UCSD-AML1 (cell line): ENCODE results near the gene CENPA.
A peak's percentile ranks its signal among the peaks of the same experiment; 100 is the strongest.
"Not testable (repeated sequence)": the region's sequence is repeated elsewhere in the genome, so short reads cannot be mapped to it uniquely, and the experiment has no call there.

Experiments used
- DNase-seq: peaks from one replicate; lab custom pipeline; 2025; ENCODE audit not compliant: unreplicated experiment; lab: John Stamatoyannopoulos, UW

CENPA gene

DNA sequence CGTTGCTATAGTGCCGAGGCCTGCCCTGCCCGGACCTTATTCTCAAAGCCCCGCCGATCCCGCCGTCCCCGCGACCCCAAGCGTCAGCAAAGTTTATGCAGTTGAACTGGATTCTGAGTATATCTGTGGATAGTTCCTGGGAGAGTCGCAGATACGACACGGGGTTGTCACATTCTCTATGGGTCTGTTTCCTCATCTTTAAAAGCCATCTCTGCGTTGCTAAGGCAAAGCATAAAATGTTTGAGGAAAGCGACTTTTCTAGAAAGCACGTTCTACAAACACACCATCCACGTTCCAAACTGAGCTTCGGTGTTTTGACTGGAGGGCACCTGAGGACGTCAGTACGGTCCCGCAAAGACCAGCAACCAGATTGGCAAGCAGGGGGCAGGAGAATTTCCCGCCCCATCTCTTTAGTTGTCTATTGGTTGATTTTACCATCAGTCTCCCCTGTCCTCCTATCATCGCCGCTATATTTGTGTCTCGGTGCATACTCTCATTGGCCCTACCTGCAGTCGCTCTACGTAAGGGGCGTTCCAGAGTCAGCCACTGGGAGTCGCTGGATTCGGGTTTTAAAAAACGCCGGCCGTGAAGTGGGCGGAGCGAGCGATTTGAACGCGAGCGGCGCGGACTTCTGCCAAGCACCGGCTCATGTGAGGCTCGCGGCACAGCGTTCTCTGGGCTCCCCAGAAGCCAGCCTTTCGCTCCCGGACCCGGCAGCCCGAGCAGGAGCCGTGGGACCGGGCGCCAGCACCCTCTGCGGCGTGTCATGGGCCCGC, at the start of gene CENPA:
CENPA (plus strand) TSS at position 626 of the 776 bp plus-strand sequence; CDS start at position 767, 141 bp downstream.
- DNase-seq: peak; percentile 95

DNA sequence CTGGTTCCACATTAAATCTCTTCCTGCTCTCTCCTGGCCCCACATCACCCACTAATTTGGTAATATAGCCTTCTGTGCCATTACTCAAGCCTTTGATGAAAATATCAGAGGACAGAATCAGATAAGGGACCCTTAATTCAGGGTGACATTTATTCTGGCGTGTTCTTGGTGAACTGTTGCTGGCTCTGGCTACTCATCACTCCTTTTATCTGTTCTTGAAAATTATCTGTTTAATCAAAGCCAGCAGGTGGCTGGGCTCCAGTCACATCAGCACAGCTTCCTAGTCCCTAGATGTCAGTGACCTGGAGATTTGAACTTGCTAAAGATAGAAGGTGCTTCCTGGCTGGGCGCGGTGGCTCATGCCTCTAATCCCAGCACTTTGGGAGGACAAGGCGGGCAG, 48.6 kb upstream of the CENPA start:
- no peak for DNase-seq

DNA sequence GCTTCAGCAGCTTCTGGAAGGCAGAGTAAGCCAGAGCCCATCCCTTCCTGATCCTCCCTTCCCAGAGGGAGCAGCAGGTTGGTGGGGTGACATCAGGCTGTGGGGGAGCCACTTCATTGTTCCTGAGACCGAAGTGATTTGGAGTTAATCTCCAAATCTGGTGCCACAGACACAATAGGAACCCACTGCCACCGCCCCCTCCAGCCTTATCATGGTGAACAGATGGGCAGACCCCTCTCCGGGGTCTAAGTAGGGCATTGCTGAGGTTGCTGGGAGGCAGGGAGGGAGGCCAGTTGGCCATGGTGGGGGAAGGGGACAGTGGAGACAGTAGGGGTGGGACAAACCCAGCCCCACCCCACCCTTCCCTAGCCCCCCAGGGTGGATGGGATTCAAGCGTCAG, 47.4 kb upstream of the CENPA start:
- no peak for DNase-seq

DNA sequence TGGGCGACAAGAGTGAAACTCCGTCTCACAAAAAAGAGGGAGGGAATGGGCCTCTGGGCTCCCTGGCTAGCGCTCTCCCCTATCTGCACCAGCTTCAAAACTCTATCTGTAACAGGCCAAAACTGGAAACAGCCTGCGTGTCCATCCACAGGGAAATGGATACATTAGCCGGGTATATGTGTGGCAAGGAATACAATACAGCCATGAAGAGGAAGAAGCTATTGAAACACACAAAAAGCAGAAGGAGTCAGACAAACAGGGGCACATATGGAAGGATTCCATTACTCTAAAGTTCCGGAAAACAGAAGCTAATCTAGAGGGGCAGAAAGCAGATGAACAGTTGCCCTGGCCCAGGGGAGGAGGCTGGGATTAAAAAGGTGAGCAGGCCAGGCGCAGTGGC, 46.3 kb upstream of the CENPA start:
- no peak for DNase-seq

DNA sequence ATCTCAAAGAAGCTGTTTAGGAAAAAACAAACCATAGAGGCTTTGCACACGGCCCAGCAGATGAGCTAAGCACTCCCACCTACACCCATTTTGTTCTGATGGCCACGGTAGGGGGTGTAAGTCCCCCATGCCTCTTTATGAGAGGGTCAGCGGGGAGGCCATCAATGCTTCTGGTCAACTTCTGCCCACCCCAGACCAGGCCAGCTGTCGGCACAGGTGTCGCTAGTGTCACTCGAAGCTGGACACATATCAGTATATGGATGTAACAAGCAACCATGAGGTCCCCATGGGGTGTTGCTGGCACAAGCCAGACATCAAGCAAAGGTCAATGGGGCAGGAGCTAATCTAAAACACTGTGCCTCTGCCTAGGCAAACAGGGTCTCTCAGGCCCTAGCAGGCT, 45.5 kb upstream of the CENPA start:
- no peak for DNase-seq

DNA sequence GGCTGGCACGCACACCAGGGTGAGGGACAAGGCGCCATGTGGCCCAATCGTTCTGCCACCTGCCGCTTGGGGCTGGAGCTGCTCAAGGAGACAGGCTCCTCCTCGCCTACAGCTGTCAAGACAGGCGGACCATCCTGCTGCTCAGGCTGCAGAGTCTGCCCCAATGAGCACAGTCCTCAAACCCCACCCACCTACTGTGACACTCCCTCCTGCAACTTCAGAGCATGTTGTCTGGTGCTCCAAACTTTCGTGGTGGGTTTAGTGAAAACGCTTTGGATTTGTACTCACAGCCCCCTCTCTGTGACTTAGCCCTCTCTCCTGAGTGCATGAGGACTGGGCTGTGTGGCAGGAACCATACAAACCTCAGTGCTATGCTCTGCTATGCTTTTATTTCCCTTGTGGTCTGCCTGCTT, 45.0 kb upstream of the CENPA start:
- peak; percentile 31 for DNase-seq

DNA sequence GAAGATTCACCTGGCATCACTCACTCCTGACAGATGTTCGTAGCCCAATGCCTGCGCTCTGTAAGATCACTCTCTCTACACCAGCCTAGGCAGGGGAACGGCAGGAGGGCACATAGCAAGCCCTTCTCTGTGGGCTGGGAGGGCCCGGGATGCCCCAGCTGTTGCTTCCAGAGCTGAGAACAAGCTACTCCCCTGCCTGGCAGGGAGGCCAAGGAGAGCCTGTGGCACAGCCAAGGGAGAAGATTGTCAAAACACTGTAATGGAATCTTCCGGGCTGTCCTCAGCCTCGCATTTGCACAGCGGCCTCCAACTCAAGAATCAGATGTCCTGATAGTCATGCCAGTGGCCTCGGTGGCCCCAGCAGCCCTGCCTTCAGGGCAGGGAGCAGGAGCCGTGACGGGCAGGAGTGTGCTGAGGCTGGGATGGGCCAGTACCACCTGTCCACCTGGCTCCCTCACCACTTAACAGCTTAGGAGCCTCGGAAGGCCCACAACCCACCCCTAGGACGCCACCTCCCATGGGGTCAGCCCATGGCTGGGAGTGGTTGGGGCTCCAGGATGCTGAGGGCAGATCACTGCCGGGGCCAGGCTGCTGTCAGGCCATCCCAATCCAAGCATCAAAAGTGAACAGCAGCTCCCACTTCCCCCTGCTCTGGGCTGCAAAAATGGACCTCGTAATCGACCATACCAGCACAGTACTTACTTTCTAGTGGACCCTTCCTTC, 43.6 kb upstream of the CENPA start:
- DNase-seq: no peak

DNA sequence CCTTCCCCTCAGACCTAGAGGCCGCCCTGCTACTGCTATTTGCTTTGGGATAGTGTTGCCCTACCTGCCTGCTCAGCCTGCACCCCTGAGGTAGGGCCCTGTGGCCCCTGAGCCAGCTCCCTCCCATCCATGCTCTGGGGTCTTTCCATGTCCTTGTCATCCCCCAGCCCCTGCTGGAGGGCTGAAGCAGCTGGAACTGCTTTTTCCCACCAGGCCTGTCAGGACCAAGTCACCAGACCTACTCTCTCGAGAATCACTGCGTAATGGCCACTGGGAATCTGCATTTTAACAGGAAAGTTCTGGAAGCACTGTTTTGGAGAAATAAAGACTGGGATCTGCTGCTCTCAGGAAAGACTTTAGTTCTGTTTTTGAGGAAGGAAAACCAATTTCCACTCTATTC, 42.0 kb upstream of the CENPA start:
- no peak for DNase-seq

DNA sequence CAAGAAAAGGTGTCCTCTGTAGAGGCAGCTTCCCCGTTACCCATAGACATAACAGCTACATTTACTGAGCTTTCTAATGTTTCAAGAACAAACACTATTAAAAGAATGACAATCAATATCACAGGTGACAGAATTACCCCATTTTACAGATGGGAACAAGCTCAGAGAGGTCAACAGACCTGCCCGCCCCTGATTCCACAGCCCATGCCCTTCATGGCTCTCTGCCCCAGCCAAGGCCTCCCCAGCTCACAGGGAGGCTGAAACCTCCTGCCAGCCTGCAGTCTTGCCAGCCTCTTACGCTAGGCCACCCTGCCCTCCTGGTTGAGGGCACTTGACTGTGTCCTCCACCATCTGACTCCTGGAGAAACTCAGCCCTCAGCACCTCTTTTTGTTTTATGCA, 40.9 kb upstream of the CENPA start:
- no peak for DNase-seq

DNA sequence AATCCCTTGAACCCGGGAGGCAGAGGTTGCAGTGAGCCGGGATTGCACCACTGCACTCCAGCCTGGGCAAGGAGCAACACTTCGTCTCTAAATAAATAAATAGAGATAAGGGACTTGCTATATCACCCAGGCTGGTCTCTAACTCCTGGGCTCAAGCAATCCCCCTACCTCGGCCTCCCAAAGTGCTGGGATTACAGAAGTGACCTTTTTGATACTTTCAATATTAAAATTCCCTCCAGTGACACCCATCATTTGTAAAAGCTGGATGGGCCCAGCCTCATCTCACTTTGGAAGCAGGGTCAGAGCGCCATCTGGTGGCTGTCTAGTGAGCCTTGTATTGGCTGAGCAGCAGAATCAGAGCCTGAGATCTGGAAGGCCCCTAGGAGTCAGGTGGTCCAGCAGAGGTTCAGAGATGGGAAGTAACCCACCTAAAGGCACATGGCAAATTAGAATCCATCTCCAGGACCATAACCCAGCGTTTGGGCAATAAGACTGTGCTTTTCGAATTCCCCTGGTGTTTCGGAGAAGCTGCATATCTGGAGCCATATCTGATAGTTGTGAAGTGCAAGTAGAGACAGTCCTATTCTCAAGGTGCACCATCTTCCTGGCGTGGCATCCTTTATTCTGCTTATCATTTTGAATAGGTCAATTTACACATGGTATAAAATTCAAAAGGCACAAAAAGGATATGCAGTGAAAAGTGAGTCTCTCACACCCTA, 40.1 kb upstream of the CENPA start:
- DNase-seq: peak; percentile 71

DNA sequence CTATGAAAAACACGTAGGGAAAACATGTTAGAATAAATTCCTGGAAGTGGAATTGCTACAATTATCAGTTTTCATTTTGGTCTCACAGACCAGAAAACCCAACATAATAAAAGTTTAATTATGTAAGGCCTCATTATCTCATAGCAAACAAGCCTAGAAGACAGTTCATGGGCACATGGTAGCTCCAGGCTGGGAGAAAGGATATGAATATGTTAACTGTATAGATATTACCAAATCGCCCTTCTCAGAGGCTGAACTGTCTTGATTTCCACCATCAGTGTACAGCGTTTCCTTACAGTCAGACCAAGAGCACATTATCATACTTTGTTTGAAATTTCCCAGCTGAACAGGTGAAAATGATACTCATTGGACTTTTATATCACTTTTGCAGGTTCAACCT, 38.9 kb upstream of the CENPA start:
- no peak for DNase-seq

DNA sequence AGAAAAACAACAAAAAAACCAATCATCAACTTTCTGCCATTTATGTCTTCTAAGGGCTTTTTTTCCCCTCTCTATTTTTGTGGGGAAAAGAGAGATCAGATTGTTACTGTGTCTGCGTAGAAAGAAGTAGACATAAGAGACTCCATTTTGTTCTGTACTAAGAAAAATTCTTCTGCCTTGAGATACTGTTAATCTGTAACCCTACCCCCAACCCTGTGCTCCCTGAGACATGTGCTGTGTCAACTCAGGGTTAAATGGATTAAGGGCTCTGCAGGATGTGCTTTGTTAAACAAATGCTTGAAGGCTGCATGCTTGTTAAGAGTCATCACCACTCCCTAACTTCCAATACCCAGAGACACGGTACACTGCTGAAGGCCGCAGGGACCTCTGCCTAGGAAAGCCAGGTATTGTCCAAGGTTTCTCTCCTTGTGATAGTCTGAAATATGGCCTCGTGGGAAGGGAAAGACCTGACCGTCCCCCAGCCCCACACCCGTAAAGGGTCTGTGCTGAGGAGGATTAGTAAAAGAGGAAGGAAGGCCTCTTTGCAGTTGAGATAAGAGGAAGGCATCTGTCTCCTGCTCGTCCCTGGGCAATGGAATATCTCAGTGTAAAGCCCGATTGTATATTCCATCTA, 36.0 kb upstream of the CENPA start:
- DNase-seq: not testable (repeated sequence)

DNA sequence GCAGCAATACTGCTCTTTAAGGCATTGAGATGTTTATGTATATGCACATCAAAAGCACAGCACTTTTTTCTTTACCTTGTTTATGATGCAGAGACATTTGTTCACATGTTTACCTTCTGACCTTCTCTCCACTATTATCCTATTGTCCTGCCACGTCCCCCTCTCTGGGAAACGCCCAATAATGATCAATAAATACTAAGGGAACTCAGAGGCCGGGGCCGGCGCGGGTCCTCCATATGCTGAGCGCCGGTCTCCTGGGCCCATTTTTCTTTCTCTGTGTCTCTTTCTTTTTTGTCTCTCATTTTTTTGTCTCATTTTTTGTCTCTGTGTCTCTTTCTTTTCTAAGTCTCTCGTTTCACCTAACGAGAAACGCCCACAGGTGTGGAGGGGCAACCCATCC, 35.4 kb upstream of the CENPA start:
- not testable (repeated sequence) for DNase-seq

DNA sequence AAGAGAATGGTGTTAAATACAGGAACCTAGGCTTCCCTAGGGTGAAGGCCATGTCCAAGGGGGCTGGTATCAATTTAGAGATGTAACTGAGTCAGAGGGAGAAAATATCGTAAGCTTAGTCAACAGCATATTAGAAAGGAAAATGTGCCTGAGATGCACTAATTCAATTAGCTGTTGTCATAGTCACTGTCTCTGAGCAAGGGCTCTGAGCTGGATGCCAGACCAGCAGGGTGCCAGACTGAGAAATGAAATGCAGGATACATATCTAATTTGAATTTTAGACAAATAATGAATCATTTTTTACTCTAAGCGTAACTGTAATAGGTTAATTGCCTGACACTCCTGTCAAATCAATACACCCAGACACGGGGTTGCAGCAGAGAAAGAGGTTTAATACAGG, 33.2 kb upstream of the CENPA start:
- no peak for DNase-seq

DNA sequence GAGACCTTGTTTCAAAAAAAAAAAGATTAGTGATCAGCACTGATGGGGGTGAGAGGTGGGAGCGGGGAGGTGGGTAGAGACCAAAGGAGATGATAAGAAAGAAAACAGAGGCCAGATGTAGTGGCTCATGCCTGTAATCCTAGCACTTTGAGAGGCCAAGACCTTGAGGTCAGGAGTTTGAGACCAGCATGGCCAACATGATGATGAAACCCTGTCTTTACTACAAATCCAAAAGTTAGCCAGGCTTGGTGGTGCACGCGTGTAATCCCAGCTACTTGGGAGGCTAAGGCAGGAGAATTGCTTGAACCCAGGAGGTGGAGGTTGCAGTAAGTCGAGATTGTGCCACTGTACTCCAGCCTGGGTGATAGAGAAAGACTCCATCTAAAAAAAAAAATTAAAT, 31.3 kb upstream of the CENPA start:
- DNase-seq: no peak

DNA sequence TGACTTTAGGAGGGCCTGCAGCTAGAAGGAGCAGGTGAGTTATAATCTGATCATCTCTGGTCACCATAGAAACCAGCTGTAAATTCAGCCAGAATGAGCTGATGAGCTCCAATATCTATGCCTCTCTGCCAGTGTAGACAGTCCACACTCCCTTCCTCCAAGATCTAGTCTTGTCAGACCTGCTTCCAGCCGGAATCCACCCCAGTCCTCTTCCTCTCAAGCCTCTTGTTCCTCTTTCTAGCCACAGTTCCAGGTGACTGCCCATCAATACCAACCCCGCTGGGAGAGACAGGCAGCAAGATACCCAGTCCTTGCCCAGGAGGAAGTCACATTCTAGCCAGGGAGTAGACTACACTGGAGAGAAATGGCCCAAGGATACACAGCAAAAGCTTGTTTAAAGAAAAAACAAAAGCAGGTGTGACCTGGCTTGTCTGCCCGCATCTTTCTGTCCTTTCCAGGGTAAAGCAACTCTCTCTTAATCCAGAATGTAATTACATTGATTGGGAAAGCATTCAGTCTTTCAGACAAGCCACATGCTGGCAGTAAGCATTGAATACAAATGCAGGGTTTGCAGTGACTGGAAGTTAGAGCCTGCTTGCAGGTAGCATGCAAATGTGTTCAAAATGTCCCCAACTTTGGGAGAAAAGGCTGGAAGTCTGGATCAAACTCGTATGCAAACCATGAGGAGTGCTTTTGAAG, 30.7 kb upstream of the CENPA start:
- DNase-seq: peak; percentile 28

DNA sequence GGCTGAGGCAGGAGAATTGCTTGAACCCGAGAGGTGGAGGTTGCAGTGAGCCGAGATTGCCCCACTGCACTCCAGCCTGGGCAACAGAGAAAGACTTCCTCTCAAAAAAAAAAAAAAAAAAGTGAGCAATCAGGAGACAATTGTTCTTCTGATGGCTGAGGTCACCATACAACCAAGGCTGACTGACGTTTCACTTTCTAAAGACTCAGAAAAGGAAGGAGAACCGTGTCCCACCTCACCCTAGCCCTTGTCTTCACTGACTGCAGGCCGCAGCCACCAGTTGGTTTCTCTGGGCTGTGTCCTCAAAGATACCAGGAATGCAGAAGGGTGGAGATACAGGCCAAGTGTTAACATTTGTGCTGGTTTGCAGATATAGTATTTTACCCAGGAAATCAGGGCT, 29.5 kb upstream of the CENPA start:
- DNase-seq: no peak

DNA sequence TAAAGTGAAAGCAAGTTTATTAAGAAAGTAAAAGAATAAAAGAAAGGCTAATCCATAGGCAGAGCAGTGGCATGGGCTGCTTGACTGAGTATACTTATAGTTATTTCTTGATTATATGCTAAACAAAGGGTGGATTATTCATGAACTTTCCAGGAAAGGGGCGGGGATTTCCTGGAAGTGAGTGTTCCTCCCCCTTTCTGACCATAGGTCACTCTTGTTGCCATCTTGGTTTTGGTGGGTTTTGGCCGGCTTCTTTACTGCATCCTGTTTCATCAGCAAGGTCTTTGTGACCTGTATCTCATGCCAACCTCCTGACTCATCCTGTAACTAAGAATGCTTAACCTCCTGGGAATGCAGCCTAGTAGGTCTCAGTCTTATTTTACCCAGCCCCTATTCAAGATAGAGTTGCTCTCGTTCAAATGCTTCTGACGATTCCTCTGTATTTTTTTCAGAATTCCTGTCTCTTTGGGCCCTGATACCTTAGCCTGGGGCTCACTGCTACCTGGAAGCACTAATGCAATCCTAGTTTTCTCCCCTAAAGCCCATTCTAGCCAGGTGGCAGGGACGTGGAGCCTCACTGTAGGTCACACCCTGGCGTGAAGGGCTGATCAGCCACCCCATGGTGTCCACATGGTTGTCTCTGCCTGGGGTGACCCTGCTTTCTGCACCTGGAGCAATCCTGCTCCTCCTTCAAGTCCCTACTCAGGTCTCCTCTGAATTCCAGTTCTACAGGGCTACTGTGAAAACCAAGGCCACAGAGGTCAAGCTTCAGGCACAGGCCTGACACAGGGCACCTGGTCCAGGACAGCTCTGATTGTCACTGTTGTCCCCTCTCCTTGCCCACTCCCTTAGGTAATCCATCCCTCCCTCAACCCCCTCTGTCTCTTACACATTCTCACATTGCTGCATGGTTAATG, 27.7 kb upstream of the CENPA start:
- peak; percentile 25 for DNase-seq

DNA sequence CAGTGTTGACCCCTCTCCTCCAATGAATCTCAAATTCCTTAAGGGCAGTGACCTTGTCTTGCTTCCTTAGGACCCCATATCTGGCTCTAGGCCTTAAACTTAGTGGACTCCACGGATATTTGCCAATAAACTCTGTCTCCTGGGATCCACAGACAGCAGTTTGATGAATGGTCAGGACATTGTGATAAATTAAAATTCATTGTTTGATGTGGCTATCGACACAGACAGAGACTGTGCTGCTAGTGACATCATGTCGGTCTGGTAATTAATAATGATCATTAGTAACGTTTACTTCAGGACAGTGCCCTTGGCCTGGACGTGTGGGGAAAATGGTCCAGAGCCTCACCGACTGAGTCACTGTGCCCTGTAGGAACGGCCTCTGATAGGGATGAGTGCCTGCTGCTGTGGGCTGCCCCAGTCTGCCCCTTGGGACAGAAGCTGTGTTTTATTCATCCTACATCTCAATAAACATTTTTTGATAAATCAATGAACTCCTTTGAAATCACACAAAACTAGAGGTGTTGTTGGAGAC, 27.0 kb upstream of the CENPA start:
- no peak for DNase-seq

DNA sequence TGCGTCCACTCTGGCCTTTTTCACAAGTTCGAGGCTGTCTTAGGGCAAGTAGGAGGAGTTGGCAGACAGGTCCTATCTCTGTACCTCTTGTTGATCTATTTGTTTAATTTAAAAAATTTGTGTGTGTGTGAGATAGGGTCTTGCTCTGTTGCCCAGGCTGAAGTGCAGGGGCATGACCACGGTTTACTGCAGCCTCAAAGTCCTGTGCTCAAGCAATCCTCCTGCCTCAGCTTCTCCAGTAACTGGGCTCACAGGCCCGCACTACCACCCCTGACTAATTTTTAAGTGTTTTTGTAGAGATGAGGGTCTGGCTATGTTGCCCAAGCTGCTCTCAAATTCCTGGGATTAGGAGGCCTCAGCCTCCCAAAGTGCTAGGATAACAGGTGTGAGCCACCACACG, 26.0 kb upstream of the CENPA start:
- DNase-seq: no peak
